Activated CD4-positive, alpha-beta T cell treated with anti-CD3 and anti-CD28 coated beads, Interleukin-2, amount 50 U/mL, for 48 hours (primary cell): ENCODE data around the gene ESRRB.
"Not testable (repeated sequence)": the region's sequence is repeated elsewhere in the genome, so short reads cannot be mapped to it uniquely, and the experiment has no call there.

ENCODE experiments used
- DNase-seq, 2 experiments: peaks; one replicate each; pipeline ENCODE4 v3.0.0-alpha.2; 2020

Gene ESRRB

DNA sequence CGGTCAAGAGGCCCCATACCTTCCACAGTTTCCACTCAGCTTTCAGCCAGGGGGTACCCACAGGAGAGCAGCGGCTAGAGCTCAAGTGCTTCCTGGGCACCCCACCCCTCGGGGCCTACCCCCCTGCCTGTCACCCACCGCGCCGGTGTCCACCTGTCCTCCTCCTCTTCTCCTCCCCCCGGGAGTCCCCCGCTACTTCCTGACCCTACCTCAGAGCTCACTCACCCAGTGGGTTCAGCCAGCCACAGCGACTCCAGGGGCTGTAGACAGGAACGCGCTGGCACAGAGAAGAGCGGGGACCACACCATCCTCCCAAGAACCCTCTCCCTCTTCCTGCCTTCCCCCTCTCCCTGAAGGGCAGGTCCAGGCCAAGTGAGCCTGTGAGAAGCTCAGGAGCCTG, 123.0 kb downstream of the ESRRB start:
- DNase-seq = no peak

DNA sequence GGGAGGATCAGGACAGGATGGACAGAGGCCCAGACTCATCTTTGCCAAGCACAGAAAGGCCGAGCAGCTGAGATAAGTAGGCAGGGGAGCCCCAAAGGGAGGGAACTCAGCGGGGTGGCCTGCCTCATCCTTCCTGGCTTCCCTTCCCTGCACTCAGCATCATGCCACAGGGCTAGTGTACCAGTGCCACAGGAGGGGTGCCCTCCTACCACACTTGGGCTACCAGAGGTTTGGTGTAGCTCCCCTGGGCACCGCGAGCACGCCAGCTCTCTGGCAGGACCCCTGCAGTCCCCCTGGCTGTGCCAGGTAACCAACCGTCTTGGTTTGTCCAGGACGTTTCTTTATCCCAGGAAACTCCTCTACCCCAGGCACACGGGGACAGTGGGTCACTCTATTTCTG, 123.5 kb downstream of the ESRRB start:
- no peak for DNase-seq

- DNase-seq = no peak
Observed at GRCh38 chr14:76500011-76500410, 124.1 kb downstream of the ESRRB start.

- no peak for DNase-seq
Observed at GRCh38 chr14:76500480-76500879, 124.5 kb downstream of the ESRRB start.

DNA sequence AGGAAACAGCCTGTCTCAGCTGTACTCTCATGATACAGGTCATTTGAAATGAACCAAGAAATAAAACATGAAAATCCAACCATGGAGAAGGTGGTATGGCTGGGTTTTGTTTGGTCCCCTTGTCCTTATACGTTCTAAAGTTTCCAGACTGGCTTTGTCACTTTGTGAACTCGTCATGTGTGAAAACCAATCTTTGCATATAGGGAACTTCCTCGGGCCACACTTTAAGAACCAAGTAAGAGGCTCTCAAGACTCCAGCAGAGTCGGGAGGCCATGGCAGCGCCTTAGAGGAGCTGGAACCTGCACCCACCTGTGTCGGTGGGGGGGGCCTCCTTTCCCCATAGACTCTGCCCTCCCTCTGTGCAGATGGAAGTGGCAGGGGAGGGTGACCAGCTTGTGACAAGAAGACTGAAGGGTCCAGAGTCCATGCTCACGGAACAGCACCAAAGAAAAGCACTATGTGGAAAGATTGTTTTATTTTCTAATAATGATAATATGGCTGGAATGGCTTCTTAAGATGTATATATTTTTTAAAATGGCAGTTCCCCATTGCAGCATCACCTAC, 125.3 kb downstream of the ESRRB start:
- DNase-seq = no peak

- DNase-seq = no peak
Observed at GRCh38 chr14:76502219-76502618, 126.3 kb downstream of the ESRRB start.

DNA sequence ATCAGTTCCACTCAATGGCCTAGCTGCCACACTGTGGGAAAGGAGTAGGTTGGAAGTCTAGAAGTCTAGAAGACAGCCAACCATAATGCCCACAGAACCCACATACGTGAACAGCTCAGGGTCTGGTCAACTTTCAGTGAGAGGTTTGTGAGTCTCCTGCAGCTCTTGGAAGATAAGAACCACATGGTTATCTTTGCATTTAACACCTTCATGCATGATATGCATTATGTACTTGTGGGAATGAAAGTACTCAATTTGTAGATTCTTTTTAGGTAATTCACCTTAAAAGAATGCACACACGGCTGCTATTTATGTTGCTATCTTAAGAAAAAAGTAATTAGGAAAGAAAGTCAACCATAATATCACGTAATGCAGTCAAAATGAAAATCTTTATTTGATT, 126.7 kb downstream of the ESRRB start:
- no peak for DNase-seq

GRCh38 chr14:76509311-76509710, 133.4 kb downstream of the ESRRB start:
- no peak for DNase-seq

DNA sequence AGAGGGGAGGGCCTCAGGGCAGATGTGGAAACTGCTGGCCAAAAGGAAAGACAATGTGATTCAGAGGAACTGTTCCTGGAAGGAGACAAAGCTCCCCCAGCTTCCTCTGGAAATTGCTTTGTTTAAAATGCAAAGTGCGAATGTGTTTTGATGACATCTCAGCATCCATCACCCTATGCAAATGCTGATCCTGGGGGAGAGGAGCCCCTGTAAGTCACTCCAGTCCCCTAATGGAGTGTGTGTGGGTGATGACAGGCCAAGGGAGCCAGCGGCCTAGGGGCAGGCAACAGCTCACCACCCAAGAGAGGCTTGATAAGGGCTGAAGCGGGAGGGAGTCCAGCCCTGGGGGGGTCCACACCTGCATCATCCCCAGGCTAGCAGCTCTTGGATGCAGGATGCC, 134.2 kb downstream of the ESRRB start:
- DNase-seq = no peak

- peak; percentile 4 to 9 for DNase-seq
Observed at GRCh38 chr14:76514213-76514998, 138.5 kb downstream of the ESRRB start.

- no peak for DNase-seq
Observed at GRCh38 chr14:76516884-76517283, 140.9 kb downstream of the ESRRB start.

GRCh38 chr14:76518366-76518765, 142.4 kb downstream of the ESRRB start:
- DNase-seq = no peak

DNA sequence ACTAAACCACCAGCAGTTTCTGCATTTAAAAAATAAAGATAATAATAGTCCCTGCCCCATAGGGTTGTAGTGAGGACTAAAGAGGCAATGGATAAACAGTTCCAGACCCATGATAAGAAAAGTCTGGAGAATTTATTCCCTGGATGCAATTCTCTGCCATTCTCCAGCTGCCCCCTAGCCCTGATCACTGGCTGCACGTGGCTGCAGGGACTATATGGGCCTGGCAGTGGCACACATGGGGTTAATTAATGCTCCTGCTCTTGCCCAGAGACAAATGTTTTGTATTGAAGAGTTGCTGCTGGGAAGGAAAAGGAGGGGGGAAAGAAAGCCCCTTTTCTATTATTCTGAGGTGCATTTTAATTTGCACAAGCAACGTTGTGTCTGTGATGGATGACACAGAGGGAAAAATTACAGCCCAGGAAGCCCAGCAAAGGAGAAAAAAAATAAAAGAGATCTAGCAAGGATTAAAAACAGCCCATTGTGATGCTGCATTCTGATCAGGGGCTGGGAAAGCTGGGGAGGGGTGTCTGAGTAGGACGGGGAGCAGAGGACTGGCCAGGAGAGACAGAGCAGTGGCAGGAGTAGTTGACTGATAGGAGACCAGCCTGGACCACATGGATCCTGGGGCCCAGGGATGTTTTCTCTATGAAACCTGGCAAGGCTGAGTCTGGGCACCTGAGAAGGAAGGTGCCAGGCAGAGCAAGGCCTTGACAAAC, 149.3 kb downstream of the ESRRB start:
- no peak for DNase-seq

GRCh38 chr14:76531085-76531484, 155.1 kb downstream of the ESRRB start:
- no peak for DNase-seq

GRCh38 chr14:76531821-76532318, 155.9 kb downstream of the ESRRB start:
- no peak for DNase-seq

DNA sequence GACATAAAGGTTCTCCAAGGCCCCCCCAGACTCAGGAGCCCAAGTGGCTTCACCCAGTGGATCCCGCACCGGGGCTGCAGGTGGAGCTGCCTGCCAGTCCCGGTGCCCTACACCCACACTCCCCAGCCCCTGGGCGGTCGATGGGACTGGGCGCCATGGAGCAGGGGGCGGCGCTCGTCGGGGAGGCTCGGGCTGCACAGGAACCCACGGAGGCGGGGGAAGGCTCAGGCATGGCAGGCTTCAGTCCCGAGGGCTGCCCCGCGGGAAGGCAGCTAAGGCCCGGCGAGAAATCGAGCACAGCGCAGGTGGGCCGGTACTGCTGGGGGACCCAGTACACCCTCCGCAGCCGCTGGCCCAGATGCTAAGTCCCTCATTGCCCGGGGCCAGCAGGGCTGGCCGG, 160.7 kb downstream of the ESRRB start:
- not testable (repeated sequence) for DNase-seq

GRCh38 chr14:76537906-76538647, 162.1 kb downstream of the ESRRB start:
- DNase-seq = no peak

DNA sequence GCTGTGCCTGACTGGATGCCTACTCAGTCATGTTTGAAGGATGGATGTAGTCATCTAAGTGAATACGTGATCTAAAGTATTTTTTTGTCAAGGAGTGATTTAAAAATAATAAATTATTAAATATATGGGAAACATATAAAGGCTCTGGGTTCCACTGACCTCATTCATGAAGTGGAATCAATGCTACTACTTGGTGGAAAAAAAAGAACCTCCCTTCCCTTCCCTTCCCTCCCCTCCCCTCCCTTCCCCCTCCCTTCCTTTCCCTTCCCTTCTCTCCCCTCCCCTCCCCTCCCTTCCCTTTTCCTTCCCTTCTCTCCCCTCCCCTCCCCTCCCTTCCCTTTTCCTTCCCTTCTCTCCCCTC, 162.7 kb downstream of the ESRRB start:
- no peak for DNase-seq

- DNase-seq = no peak
Observed at GRCh38 chr14:76539130-76539529, 163.2 kb downstream of the ESRRB start.

GRCh38 chr14:76541594-76542219, 165.8 kb downstream of the ESRRB start:
- no peak for DNase-seq

DNA sequence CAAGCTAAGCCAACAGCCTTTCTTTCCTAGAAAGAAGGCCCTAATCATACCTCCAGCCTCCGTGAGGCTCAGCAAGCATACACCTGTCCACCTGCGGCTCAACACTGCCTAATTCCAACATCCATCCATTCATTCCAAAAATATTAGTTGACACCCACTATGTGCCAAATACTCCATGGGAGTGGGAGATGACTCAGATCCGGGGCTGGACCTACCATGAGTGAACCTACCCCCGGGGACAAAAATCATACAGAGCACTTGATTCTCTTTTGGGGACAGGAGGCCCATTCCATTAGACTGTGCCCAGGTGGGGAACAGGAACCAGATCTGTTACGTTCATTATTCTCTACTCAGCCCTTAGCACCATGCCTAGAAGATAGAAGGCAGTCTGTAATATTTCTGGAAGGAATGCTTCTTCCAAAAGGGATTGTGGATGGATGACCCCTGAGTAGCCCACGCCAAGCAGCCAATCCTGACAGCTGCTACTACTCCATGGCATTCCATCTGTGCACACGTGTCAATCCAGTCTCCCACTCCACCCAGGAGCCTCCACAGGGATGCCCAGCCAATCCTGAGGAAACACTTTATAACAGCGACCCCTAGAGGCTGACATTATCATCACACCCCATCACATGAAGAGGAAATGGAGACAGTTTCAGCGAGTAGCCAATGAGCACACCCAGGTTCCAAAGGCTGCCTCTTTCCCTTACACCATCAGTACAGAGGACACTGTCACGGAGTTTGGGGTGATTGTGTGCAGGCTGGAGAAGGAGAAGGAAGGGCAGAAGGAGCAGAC, 170.7 kb downstream of the ESRRB start:
- peak in 1 of 2 experiments; percentile 14 for DNase-seq

GRCh38 chr14:76547831-76548230, 171.9 kb downstream of the ESRRB start:
- no peak for DNase-seq
